C1 segment of cervical spinal cord (tissue), 14 donors: ENCODE results near the gene AKR7A2.

ENCODE experiments used
- DNase-seq, 14 donors: peaks; one replicate each; lab custom pipeline; 2025; lab: John Stamatoyannopoulos, UW

AKR7A2 gene

DNA sequence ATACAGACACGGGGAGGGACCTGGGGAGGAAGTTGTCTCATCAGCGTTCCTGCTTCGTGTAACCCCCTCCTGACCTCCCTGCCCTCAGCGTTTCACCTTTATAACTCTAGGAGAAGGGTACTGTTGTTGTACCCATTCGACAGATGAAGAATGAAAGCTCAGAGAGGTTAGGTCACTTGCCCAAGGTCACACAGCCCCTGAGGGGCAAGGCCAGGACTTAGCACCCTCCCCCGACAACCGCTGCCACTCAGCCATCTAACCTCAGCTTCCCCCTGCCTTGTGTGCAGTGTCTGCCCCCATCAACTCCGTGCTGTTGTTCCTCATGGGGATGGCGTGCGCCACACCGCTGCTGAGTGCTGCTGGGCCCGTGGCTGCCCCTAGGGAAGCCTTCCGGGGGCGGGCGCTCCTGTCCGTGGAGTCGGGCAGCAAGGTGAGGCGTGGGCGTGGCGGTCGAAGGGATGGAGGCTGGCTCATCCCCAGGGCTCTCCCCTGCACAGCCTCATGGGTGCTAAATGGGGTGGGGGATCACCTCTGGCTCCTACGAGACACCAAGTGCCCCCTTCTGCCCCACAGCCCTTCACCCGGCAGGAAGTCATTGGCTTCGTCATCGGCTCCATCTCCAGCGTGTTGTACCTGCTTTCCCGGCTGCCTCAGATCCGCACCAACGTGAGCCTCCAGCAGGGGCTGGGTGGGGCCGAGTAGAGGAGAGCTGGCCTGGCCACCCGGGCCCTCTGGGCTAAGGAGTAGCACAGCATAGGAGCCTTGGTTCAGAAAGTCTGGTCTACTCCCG lies 14.2 kb upstream of the AKR7A2 start:
- no peak for DNase-seq

DNA sequence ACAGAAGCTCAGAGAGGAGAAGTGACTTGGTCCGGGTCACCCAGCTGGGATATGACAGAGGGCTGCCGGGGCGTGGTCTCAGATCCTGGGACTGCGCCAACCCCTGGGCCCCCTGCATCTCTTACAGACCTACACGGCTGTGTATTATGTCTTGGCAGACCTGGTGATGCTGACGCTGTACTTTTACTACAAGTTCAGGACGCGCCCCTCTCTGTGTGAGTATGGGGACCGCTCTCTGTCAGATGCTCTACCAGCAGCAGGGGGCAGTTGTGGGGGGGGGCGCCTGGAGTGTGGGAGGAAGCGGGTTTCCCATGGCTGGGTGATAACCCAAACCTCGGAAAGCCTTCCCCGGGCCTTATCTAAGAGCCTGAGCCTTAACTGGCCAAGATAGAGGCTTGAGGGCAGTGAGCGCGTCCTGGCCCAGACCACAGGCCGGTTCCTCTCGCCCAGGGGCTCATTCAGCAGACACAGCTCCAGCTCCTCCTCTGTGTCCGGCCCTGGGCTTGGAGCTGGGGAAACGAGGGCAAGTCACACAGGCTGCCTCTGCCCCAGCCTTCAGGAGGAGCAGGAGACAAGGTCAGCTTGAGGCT lies 13.5 kb upstream of the AKR7A2 start:
- DNase-seq, result no peak

- no peak for DNase-seq
Measured at GRCh38 chr1:19324665-19324990, 12.7 kb upstream of the AKR7A2 start.

- DNase-seq, result no peak
Measured at GRCh38 chr1:19323987-19324664, 12.2 kb upstream of the AKR7A2 start.

DNA sequence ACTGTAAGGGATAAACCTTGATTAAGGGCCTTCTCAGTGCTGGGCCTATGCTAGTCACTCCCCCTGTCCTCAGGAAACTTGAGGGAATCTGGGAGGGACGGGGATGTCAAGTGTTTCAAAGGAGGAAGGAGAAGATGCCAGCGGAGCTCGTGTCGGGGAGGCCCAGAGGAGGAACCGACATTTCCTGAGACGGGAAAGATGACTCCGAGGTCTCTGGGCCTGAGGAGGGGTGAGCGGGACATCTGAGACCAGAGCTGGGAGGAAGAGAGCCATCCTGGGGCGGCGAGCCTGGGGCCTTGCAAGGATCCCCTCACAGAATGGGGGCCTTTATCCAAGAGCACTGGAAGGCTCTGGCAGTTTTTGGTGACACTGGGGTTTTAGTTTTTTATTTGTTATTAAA lies 10.5 kb upstream of the AKR7A2 start:
- no peak for DNase-seq

- no peak for DNase-seq
Measured at GRCh38 chr1:19321071-19321470, 9.1 kb upstream of the AKR7A2 start.

DNA sequence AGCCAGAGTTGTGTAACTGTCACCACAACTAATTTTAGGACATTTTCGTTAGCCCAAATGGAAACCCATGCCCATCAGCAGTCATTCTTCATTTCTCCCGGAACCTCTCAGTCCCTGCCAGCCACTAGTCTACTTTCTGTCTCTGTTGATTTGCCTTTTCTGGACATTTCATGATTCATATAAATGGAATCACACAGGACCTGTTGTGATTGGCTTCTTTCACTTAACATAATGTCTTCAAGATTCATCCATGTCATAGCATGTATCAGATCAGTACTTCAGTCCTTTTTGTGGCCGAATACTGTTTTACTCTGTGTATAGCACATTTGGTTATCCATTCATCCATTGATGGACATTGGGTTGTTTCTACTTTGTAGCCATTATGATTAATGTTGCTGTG lies 7.3 kb upstream of the AKR7A2 start:
- no peak for DNase-seq

GRCh38 chr1:19317126-19317910 lies 5.4 kb upstream of the AKR7A2 start:
- DNase-seq, result no peak

GRCh38 chr1:19315378-19316198 lies 3.6 kb upstream of the AKR7A2 start:
- peak in 3 of 14 donors; percentile 15 to 90 (median 22) for DNase-seq

DNA sequence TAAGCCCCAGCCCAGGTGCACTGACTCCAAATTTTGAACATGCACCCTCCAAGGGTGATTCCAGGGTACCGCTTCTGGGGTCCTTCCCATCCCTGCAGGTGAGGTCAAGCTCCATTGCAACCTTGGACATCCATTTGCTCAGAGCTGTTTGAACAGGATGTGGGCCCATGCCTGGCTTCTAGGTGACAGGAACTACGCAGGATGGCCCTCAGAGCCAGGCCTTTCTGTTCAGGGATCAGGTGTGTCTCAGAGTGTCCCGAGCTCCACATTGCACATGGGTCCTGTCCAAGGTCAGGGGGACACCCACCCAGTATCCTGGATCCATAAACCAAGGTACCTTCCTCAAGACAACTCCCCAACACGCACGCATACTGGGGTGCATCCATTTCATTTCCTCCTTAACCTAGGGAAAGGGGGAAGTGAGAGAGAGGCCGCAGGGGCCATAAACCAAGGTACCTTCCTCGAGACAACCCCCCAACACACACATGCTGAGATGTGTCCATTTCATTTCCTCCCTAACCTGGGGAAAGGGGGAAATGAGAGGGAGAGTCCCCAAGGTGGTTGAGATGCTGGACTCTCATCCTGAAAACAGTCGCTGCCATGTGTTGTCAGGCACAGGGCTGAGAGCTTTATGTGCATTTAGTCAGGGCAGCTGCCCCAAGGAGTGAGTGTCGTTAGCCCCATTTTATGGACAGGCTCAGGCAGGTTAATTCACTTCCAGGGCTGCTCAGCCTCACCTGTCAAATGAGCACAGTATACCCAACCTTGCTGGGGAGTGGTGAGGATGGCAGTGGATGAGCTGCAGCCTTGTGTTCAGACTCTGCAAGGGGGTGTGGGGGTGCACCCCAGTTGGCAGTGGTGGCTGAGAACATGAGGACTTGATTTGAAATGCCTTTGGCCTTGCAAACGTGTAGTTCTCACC lies 2.3 kb upstream of the AKR7A2 start:
- DNase-seq, result no peak

DNA sequence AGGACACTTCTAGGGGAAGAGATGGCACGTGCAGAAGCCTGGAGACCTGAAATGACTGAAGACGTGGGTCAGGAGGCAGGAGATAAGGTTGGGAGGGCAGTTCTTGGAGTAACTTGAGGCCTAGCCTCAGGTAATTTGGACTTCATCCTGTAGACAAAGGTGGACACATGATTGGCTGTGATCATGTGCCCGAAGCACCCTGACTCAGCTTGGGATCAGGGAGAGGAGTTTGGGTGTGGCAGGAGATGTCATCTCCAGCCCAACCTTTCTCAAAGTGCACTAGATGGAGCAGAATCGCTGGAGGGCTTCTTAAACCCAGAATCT lies 1.7 kb upstream of the AKR7A2 start:
- DNase-seq, result no peak

GRCh38 chr1:19312782-19313635 lies 1.1 kb upstream of the AKR7A2 start:
- no peak for DNase-seq

DNA sequence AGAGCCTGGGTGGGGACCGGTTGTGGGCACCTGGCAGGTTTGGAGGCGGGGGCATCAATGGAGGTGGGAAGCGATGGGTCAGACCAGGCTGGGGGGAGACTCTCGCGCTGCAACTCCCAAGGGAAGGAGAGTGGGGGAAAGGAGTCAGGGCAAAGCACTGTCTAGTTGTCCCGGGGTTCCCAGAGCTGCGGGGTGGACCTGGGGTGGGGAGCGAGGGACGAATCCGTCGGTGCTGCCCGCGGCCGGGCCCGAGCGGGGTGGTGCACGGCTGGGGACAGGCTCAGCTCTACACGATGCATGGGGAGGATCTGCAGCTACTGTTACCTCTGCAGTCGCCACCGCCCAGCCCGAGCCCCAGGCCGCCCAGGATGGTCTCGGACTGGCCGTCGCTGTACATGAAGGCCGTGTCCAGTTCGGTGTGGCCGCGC lies 427 bp downstream of the AKR7A2 start:
- peak in 1 of 14 donors; percentile 57 for DNase-seq

GRCh38 chr1:19310720-19311502 lies 1.0 kb downstream of the AKR7A2 start:
- peak in 2 of 14 donors; percentile 36 to 47 for DNase-seq

- peak in 1 of 14 donors; percentile 11 for DNase-seq
Measured at GRCh38 chr1:19310061-19310460, 1.9 kb downstream of the AKR7A2 start.

DNA sequence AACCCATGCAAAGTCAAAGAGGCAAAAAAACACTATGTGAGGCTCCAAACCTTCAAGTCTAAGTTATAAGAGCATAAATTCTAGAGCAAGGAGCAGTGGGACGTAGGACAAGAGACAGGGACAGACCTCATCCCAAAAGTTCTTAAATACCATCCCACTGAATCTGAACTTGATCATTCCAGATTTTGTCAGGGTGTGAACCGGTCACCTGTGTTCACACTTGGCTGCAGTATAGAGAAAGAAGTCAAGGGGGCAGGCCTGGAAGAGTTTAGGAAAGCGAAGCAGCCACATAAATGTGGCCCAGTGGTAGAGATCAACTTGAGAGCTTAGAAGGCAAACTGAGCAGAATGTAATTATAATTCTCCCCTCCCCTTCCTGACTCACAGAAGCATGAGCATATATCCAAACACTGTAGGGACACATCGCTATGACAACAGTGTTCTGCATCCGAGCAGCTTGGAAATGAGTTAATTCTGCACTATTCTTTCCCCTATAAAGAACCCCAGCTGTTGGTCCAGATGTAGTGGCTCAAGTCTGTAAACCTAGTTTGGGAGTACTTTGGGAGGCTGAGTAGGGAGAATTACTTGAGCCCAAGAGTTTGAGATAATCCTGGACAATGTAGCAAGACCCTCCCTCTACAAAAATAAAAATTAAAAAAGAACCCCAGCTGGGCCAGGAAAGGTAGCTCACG lies 2.7 kb downstream of the AKR7A2 start:
- DNase-seq, result no peak

- no peak for DNase-seq
Measured at GRCh38 chr1:19308509-19308907, 3.4 kb downstream of the AKR7A2 start.
